CD4-positive, alpha-beta T cell (primary cell): ENCODE results near the gene HS2ST1. TPM values are rescaled to one million over a fixed set of nuclear protein-coding genes. Genes with fewer than 3 reads are reported as not detected.

Source experiments
- ATAC-seq: fragments of 200-7000 bp; cut with Tn5 transposase; one replicate; pipeline ENCODE4 v1.10.0; 2022; ENCODE audit warnings: mild to moderate bottlenecking; ENCODE audit not compliant: poor library complexity
- CTCF ChIA-PET: fragments of 350-600 bp; sonication (Branson Sonifier 250); formaldehyde crosslinking; loops from one replicate; lab custom pipeline; 2021; ENCODE audit warnings: antibody characterized with exemption, inconsistent platforms; lab: Charles Lee
- POLR2A ChIA-PET: fragments of 350-600 bp; sonication (Branson Sonifier 250); formaldehyde crosslinking; loops from one replicate; lab custom pipeline; 2021; ENCODE audit warnings: antibody characterized with exemption, inconsistent platforms; lab: Charles Lee
- DNase-seq, 14 experiments: peaks; one replicate each; pipeline ENCODE4 v3.0.0-alpha.2; 2013 to 2020; ENCODE audit warnings: mixed read lengths in 2 of 14
- H3K27ac ChIP-seq, 2 donors: one replicate each; pipeline versions ENCODE4 v1.5.1 to v1.7.0; 2013; ENCODE audit warnings: low read length in 2 of 2, low read depth in 1 of 2, mild to moderate bottlenecking in 1 of 2
- H3K27me3 ChIP-seq, 2 experiments: 1 replicate in 1 of 2; 2 replicates in 1 of 2; pipeline versions ENCODE4 v1.6.1 to v1.7.0; 2013; ENCODE audit warnings: low read length in 2 of 2, control low read depth in 1 of 2, mild to moderate bottlenecking in 1 of 2, moderate library complexity in 1 of 2; ENCODE audit not compliant: insufficient read depth in 2 of 2, control insufficient read depth in 1 of 2
- H3K36me3 ChIP-seq: one replicate; pipeline ENCODE4 v1.6.1; 2013; ENCODE audit warnings: low read length, control low read depth; ENCODE audit not compliant: insufficient read depth
- H3K4me1 ChIP-seq: one replicate; pipeline ENCODE4 v1.6.1; 2013; ENCODE audit warnings: low read length, control low read depth; ENCODE audit not compliant: insufficient read depth
- H3K4me3 ChIP-seq: one replicate; pipeline ENCODE4 v1.5.1; 2013; ENCODE audit warnings: mild to moderate bottlenecking, low read length, moderate library complexity
- H3K9me3 ChIP-seq, 2 experiments: 1 replicate in 1 of 2; 2 replicates in 1 of 2; pipeline versions ENCODE4 v1.6.1 to v1.7.0; 2013; ENCODE audit warnings: low read length in 2 of 2, mild to moderate bottlenecking in 2 of 2, control low read depth in 1 of 2, moderate library complexity in 1 of 2; ENCODE audit not compliant: control insufficient read depth in 1 of 2, insufficient read depth in 1 of 2
- H3K27ac Mint-ChIP-seq: one replicate; pipeline ENCODE4 v1.8.0; 2020; ENCODE audit warnings: mixed read lengths
- H3K27me3 Mint-ChIP-seq: one replicate; pipeline ENCODE4 v1.8.0; 2021; ENCODE audit warnings: mixed read lengths
- H3K36me3 Mint-ChIP-seq: one replicate; pipeline ENCODE4 v1.8.0; 2021; ENCODE audit warnings: low read depth, mixed read lengths
- H3K4me1 Mint-ChIP-seq: one replicate; pipeline ENCODE4 v1.8.0; 2021; ENCODE audit warnings: low read depth, mixed read lengths
- H3K4me3 Mint-ChIP-seq: one replicate; pipeline ENCODE4 v1.8.0; 2020; ENCODE audit warnings: mild to moderate bottlenecking, mixed read lengths
- H3K9me3 Mint-ChIP-seq: one replicate; pipeline ENCODE4 v1.8.0; 2020; ENCODE audit warnings: mixed read lengths
- intact Hi-C, 2 experiments: fragments of 100-400 bp; cut with DNase I in 1 of 2; cut with micrococcal nuclease in 1 of 2; formaldehyde crosslinking; loops; one replicate each; pipeline versions ENCODE4 v1.15.1 to v1.9.0; 2023 to 2025; cut with DNase I, micrococcal nuclease
- total RNA-seq, 174 experiments: library from RNA in 2 of 174; stranded (reverse) in 2 of 174; gene quantifications; one replicate each; pipeline ENCODE4 v1.2.3 and lab custom pipeline; 2021 to 2026
- TF ChIP-seq, protein P1 (sequence below): fragments of 200-600 bp; IDR thresholded peaks from one replicate; pipeline ENCODE4 v1.8.0; 2022; ENCODE audit warnings: antibody characterized with exemption, mild to moderate bottlenecking

Gene HS2ST1
- total RNA-seq, 2 experiments from 2014 or later = 6.7 to 6.9 TPM

GRCh38 chr1:87048237-87048636 is 133.8 kb downstream of the HS2ST1 start:
- Histone ChIP-seq H3K27ac (no peak overlapping the region), H3K9me3 (peaks cover 0 to 7% of the 10 kb centered on the region in 2 experiments), H3K4me1 (peaks cover 13% of the 10 kb centered on the region), H3K36me3 (no peaks in the 10 kb centered on the region), H3K4me3 (no peak overlapping the region), H3K27me3 (no peaks in the 10 kb centered on the region)
- H3K36me3 Mint-ChIP-seq = peaks cover 18% of the 10 kb centered on the region
- ChIA-PET POLR2A (no interaction called here), CTCF (no interaction called here)
- TF ChIP-seq, protein P1, sequence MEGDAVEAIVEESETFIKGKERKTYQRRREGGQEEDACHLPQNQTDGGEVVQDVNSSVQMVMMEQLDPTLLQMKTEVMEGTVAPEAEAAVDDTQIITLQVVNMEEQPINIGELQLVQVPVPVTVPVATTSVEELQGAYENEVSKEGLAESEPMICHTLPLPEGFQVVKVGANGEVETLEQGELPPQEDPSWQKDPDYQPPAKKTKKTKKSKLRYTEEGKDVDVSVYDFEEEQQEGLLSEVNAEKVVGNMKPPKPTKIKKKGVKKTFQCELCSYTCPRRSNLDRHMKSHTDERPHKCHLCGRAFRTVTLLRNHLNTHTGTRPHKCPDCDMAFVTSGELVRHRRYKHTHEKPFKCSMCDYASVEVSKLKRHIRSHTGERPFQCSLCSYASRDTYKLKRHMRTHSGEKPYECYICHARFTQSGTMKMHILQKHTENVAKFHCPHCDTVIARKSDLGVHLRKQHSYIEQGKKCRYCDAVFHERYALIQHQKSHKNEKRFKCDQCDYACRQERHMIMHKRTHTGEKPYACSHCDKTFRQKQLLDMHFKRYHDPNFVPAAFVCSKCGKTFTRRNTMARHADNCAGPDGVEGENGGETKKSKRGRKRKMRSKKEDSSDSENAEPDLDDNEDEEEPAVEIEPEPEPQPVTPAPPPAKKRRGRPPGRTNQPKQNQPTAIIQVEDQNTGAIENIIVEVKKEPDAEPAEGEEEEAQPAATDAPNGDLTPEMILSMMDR = no peak
- H3K9me3 Mint-ChIP-seq = peaks cover 14% of the 10 kb centered on the region
- H3K27ac Mint-ChIP-seq = no peak overlapping the region
- no peak overlapping the region for H3K4me3 Mint-ChIP-seq
- ATAC-seq (no peak), DNase-seq (no peak)
- H3K4me1 Mint-ChIP-seq = peaks cover 35% of the 10 kb centered on the region
- intact Hi-C loops = no loop called here
- H3K27me3 Mint-ChIP-seq = no peaks in the 10 kb centered on the region

DNA sequence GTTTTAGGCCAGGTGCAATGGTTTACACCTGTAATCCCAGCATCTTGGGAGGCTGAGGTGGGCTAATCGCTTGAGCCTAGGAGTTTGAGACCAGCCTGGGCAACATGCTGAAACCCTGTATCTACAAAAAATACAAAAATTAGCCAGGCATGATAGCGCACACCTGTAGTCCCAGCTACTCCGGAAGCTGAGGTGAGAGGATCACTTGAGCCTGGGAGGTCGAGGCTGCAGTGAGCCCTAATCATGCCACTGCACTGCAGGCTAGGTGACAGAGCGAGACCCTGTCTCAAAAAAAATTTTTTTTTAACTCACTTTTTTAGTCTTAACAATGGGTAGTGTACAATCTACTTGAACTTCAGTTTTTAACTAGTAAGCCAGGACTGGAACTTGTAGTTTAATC is 137.5 kb downstream of the HS2ST1 start:
- peaks cover 0 to 7% of the 10 kb centered on the region in 2 experiments for H3K9me3 ChIP-seq
- no peaks in the 10 kb centered on the region for H3K27me3 ChIP-seq
- intact Hi-C loops = no loop called here
- H3K4me3 ChIP-seq = no peak overlapping the region
- H3K4me1 Mint-ChIP-seq = peaks cover 15% of the 10 kb centered on the region
- H3K4me3 Mint-ChIP-seq = no peak overlapping the region
- ATAC-seq = no peak
- H3K4me1 ChIP-seq = no peaks in the 10 kb centered on the region
- H3K36me3 Mint-ChIP-seq = peaks cover 12% of the 10 kb centered on the region
- TF ChIP-seq, protein P1 = no peak
- H3K27me3 Mint-ChIP-seq = no peaks in the 10 kb centered on the region
- peaks cover 9% of the 10 kb centered on the region for H3K9me3 Mint-ChIP-seq
- no peak for DNase-seq
- no peak overlapping the region for H3K27ac Mint-ChIP-seq
- H3K36me3 ChIP-seq = no peaks in the 10 kb centered on the region
- no peak overlapping the region for H3K27ac ChIP-seq
- POLR2A ChIA-PET = no interaction called here
- CTCF ChIA-PET = no interaction called here

DNA sequence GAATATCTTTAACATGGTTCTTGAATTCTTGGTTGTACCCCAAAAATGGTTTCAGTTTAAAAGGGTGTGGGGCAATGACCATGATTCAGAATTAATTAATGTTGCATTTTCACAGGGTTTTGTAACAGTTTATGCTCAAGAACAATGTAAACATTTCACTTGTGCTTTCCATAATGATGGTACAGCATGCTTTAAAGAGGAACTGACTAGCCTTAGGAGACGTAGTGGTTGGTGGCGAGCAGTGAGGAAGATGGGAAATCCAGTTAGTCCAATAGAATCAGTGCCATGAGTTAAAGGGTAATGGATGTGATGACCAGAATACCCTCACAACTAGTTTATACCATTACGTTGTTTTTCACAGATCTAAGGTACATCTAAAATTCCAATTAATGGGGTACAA is 138.0 kb downstream of the HS2ST1 start:
- H3K27ac Mint-ChIP-seq = no peak overlapping the region
- H3K4me3 ChIP-seq = no peak overlapping the region
- H3K36me3 Mint-ChIP-seq = peaks cover 12% of the 10 kb centered on the region
- H3K9me3 ChIP-seq = peaks cover 0 to 7% of the 10 kb centered on the region in 2 experiments
- DNase-seq = no peak
- CTCF ChIA-PET = interaction anchor here (1.0 kb wide), 1 partner anchor 19 kb away, joined by 3 read pairs; no protein-coding TSS in a partner anchor
- H3K4me1 ChIP-seq = no peaks in the 10 kb centered on the region
- intact Hi-C loops = no loop called here
- peaks cover 15% of the 10 kb centered on the region for H3K4me1 Mint-ChIP-seq
- ATAC-seq = no peak
- no peaks in the 10 kb centered on the region for H3K36me3 ChIP-seq
- H3K27me3 ChIP-seq = no peaks in the 10 kb centered on the region
- peaks cover 7% of the 10 kb centered on the region for H3K9me3 Mint-ChIP-seq
- POLR2A ChIA-PET = no interaction called here
- no peak overlapping the region for H3K27ac ChIP-seq
- no peak overlapping the region for H3K4me3 Mint-ChIP-seq
- TF ChIP-seq, protein P1 = no peak
- no peaks in the 10 kb centered on the region for H3K27me3 Mint-ChIP-seq
